Loucy (cell line): Measurements from ENCODE around the gene PDILT.
"Not testable (repeated sequence)": the region's sequence is repeated elsewhere in the genome, so short reads cannot be mapped to it uniquely, and the experiment has no call there.

Experiments
- EZH2phosphoT487 ChIP-seq: fragments of 200-600 bp; IDR thresholded peaks from 2 replicates; pipeline ENCODE4 v1.6.1; 2018; ENCODE audit warnings: antibody characterized with exemption, mild to moderate bottlenecking, moderate library complexity, borderline replicate concordance
- TF ChIP-seq, protein P1 (sequence below): fragments of 200-600 bp; sonication (generic); conservative IDR thresholded peaks from 2 replicates; pipeline ENCODE4 v1.5.1; 2014; ENCODE audit warnings: mild to moderate bottlenecking, antibody characterized with exemption, low read length

DNA sequence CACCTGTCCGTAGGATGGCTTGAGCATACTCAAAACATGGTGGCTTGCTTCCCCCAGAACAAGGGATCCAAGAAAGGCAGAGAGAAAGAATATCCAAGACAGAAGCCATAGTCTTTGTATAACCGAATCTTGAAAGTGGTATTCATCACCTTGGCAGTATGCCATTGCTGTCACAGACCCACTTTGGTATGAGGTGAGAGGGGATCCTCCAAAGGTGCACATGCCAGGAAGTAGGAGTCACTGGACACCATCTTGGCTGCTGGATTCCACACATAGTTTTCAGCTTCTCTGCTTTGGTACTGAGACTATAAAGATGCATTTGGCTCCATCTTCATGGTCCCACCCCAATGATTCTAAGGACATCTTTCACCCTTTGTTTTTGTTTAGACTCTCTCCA lies 22.9 kb upstream of the PDILT start:
- TF ChIP-seq, protein P1, sequence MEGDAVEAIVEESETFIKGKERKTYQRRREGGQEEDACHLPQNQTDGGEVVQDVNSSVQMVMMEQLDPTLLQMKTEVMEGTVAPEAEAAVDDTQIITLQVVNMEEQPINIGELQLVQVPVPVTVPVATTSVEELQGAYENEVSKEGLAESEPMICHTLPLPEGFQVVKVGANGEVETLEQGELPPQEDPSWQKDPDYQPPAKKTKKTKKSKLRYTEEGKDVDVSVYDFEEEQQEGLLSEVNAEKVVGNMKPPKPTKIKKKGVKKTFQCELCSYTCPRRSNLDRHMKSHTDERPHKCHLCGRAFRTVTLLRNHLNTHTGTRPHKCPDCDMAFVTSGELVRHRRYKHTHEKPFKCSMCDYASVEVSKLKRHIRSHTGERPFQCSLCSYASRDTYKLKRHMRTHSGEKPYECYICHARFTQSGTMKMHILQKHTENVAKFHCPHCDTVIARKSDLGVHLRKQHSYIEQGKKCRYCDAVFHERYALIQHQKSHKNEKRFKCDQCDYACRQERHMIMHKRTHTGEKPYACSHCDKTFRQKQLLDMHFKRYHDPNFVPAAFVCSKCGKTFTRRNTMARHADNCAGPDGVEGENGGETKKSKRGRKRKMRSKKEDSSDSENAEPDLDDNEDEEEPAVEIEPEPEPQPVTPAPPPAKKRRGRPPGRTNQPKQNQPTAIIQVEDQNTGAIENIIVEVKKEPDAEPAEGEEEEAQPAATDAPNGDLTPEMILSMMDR, result not testable (repeated sequence)
- not testable (repeated sequence) for TF ChIP-seq EZH2phosphoT487
